Loucy (cell line): ENCODE results near the gene FFAR1.

ENCODE experiments used
- CTCF ChIP-seq: fragments of 200-600 bp; sonication (generic); conservative IDR thresholded peaks from 2 replicates; pipeline ENCODE4 v1.5.1; 2014; ENCODE audit warnings: mild to moderate bottlenecking, antibody characterized with exemption, low read length
- EZH2phosphoT487 ChIP-seq: fragments of 200-600 bp; IDR thresholded peaks from 2 replicates; pipeline ENCODE4 v1.6.1; 2018; ENCODE audit warnings: antibody characterized with exemption, mild to moderate bottlenecking, moderate library complexity, borderline replicate concordance

- TF ChIP-seq CTCF (no peak), EZH2phosphoT487 (no peak)
Observed at GRCh38 chr19:35354898-35355297, 7.2 kb downstream of the FFAR1 start.
